Peyer's patch (tissue), 4 donors: Measurements from ENCODE around the gene UTF1.

Experiments used
- CTCF ChIP-seq, 6 experiments: fragments of 450-650 bp in 4 of 6; fragments of 200-600 bp in 2 of 6; sonication (generic) in 1 of 6; IDR thresholded peaks; one replicate each; pipeline ENCODE4 v1.5.1; 2017 to 2019; ENCODE audit warnings: antibody characterized with exemption in 6 of 6, mild to moderate bottlenecking in 3 of 6, moderate library complexity in 1 of 6
- POLR2A ChIP-seq, 2 donors: fragments of 450-650 bp; IDR thresholded peaks; one replicate each; pipeline ENCODE4 v1.5.1; 2017; ENCODE audit warnings: antibody characterized with exemption in 2 of 2, mild to moderate bottlenecking in 2 of 2, moderate library complexity in 2 of 2

- TF ChIP-seq CTCF (IDR thresholded peaks at IDR 0.05) (no peak), POLR2A (IDR thresholded peaks at IDR 0.05) (no peak)
These were observed 40.2 kb downstream of the UTF1 start for GRCh38 chr10:133270204-133270603.
